Mucosa of stomach (tissue), 1 donor: ENCODE data around the gene MYH10.

Experiments
- H3K27me3 ChIP-seq: one replicate; pipeline ENCODE4 v1.7.0; 2013; ENCODE audit warnings: mild to moderate bottlenecking, low read length; ENCODE audit not compliant: control insufficient read depth, insufficient read depth
- H3K36me3 ChIP-seq: one replicate; pipeline ENCODE4 v1.7.0; 2013; ENCODE audit warnings: low read length; ENCODE audit not compliant: control insufficient read depth, insufficient read depth
- H3K4me1 ChIP-seq: one replicate; pipeline ENCODE4 v1.7.0; 2013; ENCODE audit warnings: mild to moderate bottlenecking, low read length; ENCODE audit not compliant: control insufficient read depth, insufficient read depth
- H3K4me3 ChIP-seq: one replicate; pipeline ENCODE4 v1.7.0; 2013; ENCODE audit warnings: low read length
- H3K9ac ChIP-seq: one replicate; pipeline ENCODE4 v1.7.0; 2013; ENCODE audit warnings: mild to moderate bottlenecking, low read length, moderate library complexity
- H3K9me3 ChIP-seq: one replicate; pipeline ENCODE4 v1.7.0; 2013; ENCODE audit warnings: mild to moderate bottlenecking, low read length, moderate library complexity; ENCODE audit not compliant: control insufficient read depth
- donor health status: Pancreatic carcinoma.

Gene MYH10

GRCh38 chr17:8463099-8463498 lies 167.4 kb downstream of the MYH10 start:
- no peaks in the 10 kb centered on the region for H3K9me3 ChIP-seq
- H3K9ac ChIP-seq = no peak overlapping the region
- H3K27me3 ChIP-seq = no peaks in the 10 kb centered on the region
- H3K4me3 ChIP-seq = no peak overlapping the region
- peaks cover 4% of the 10 kb centered on the region for H3K36me3 ChIP-seq
- H3K4me1 ChIP-seq = no peaks in the 10 kb centered on the region

GRCh38 chr17:8462564-8462963 lies 168.0 kb downstream of the MYH10 start:
- H3K4me3 ChIP-seq = no peak overlapping the region
- H3K4me1 ChIP-seq = no peaks in the 10 kb centered on the region
- no peaks in the 10 kb centered on the region for H3K27me3 ChIP-seq
- no peak overlapping the region for H3K9ac ChIP-seq
- H3K9me3 ChIP-seq = no peaks in the 10 kb centered on the region
- peaks cover 4% of the 10 kb centered on the region for H3K36me3 ChIP-seq

GRCh38 chr17:8459831-8460230 lies 170.7 kb downstream of the MYH10 start:
- Histone ChIP-seq H3K9me3 (no peaks in the 10 kb centered on the region), H3K4me1 (no peaks in the 10 kb centered on the region), H3K27me3 (no peaks in the 10 kb centered on the region), H3K4me3 (no peak overlapping the region), H3K9ac (no peak overlapping the region), H3K36me3 (peaks cover 13% of the 10 kb centered on the region)

GRCh38 chr17:8459107-8459506 lies 171.4 kb downstream of the MYH10 start:
- no peaks in the 10 kb centered on the region for H3K27me3 ChIP-seq
- no peak overlapping the region for H3K9ac ChIP-seq
- peaks cover 17% of the 10 kb centered on the region for H3K36me3 ChIP-seq
- H3K4me3 ChIP-seq = no peak overlapping the region
- H3K9me3 ChIP-seq = no peaks in the 10 kb centered on the region
- no peaks in the 10 kb centered on the region for H3K4me1 ChIP-seq

- H3K4me1 ChIP-seq = no peaks in the 10 kb centered on the region
- H3K9me3 ChIP-seq = no peaks in the 10 kb centered on the region
- no peak overlapping the region for H3K4me3 ChIP-seq
- no peak overlapping the region for H3K9ac ChIP-seq
- no peaks in the 10 kb centered on the region for H3K27me3 ChIP-seq
- peaks cover 17% of the 10 kb centered on the region for H3K36me3 ChIP-seq
Observed at GRCh38 chr17:8458128-8458527, 172.4 kb downstream of the MYH10 start.

GRCh38 chr17:8455665-8456209 lies 174.8 kb downstream of the MYH10 start:
- Histone ChIP-seq H3K9me3 (no peaks in the 10 kb centered on the region), H3K4me1 (no peaks in the 10 kb centered on the region), H3K4me3 (no peak overlapping the region), H3K36me3 (peaks cover 17% of the 10 kb centered on the region), H3K9ac (no peak overlapping the region), H3K27me3 (no peaks in the 10 kb centered on the region)

GRCh38 chr17:8453326-8453725 lies 177.2 kb downstream of the MYH10 start:
- Histone ChIP-seq H3K27me3 (no peaks in the 10 kb centered on the region), H3K9ac (no peak overlapping the region), H3K4me1 (no peaks in the 10 kb centered on the region), H3K36me3 (peaks cover 13% of the 10 kb centered on the region), H3K9me3 (no peaks in the 10 kb centered on the region), H3K4me3 (no peak overlapping the region)

- Histone ChIP-seq H3K9me3 (no peaks in the 10 kb centered on the region), H3K4me1 (no peaks in the 10 kb centered on the region), H3K36me3 (peaks cover 13% of the 10 kb centered on the region), H3K27me3 (no peaks in the 10 kb centered on the region), H3K4me3 (no peak overlapping the region), H3K9ac (no peak overlapping the region)
Observed at GRCh38 chr17:8451933-8452614, 178.5 kb downstream of the MYH10 start.

- no peaks in the 10 kb centered on the region for H3K4me1 ChIP-seq
- no peaks in the 10 kb centered on the region for H3K9me3 ChIP-seq
- no peak overlapping the region for H3K9ac ChIP-seq
- H3K4me3 ChIP-seq = no peak overlapping the region
- no peaks in the 10 kb centered on the region for H3K36me3 ChIP-seq
- no peaks in the 10 kb centered on the region for H3K27me3 ChIP-seq
Observed at GRCh38 chr17:8448310-8448709, 182.2 kb downstream of the MYH10 start.

- Histone ChIP-seq H3K4me1 (no peaks in the 10 kb centered on the region), H3K4me3 (no peak overlapping the region), H3K36me3 (no peaks in the 10 kb centered on the region), H3K27me3 (no peaks in the 10 kb centered on the region), H3K9me3 (no peaks in the 10 kb centered on the region), H3K9ac (no peak overlapping the region)
Observed at GRCh38 chr17:8447799-8448198, 182.7 kb downstream of the MYH10 start.

- no peaks in the 10 kb centered on the region for H3K36me3 ChIP-seq
- H3K9me3 ChIP-seq = no peaks in the 10 kb centered on the region
- no peaks in the 10 kb centered on the region for H3K27me3 ChIP-seq
- no peak overlapping the region for H3K9ac ChIP-seq
- no peak overlapping the region for H3K4me3 ChIP-seq
- no peaks in the 10 kb centered on the region for H3K4me1 ChIP-seq
Observed at GRCh38 chr17:8445536-8445935, 185.0 kb downstream of the MYH10 start.

- Histone ChIP-seq H3K36me3 (no peaks in the 10 kb centered on the region), H3K27me3 (no peaks in the 10 kb centered on the region), H3K9me3 (no peaks in the 10 kb centered on the region), H3K4me1 (no peaks in the 10 kb centered on the region), H3K4me3 (no peak overlapping the region), H3K9ac (no peak overlapping the region)
Observed at GRCh38 chr17:8444494-8444893, 186.0 kb downstream of the MYH10 start.

GRCh38 chr17:8443756-8444155 lies 186.8 kb downstream of the MYH10 start:
- Histone ChIP-seq H3K9ac (no peak overlapping the region), H3K27me3 (no peaks in the 10 kb centered on the region), H3K4me1 (no peaks in the 10 kb centered on the region), H3K36me3 (no peaks in the 10 kb centered on the region), H3K4me3 (no peak overlapping the region), H3K9me3 (no peaks in the 10 kb centered on the region)
